Measurements from ENCODE around the gene NPL.

The NPL gene

GRCh38 chr1:182791281-182792179 is 2.0 kb downstream of the NPL start:
- Histone ChIP-seq H3K27me3 (ENCODE audit: insufficient read depth, low read length, poor library complexity) (peaks cover 14% of the 10 kb centered on the region), H3K36me3 (ENCODE audit: insufficient read depth, low read length) (no peaks in the 10 kb centered on the region), H4K20me1 (ENCODE audit: insufficient read depth, low read length) (no peaks in the 10 kb centered on the region), H3K79me2 (ENCODE audit: insufficient read depth, low read length) (no peaks in the 10 kb centered on the region), H2AFZ (ENCODE audit: low read depth, low read length) (no peak overlapping the region), H3K4me2 (ENCODE audit: insufficient read depth, low read length) (no peak overlapping the region), H3K4me1 (ENCODE audit: insufficient read depth, low read length) (peaks cover 26% of the 10 kb centered on the region), H3K4me3 (ENCODE audit: low read depth in 1 of 2, low read length in 2 of 2) (no peak overlapping the region), H3K9me3 (ENCODE audit: insufficient read depth, low read length, severe bottlenecking) (no peaks in the 10 kb centered on the region), H3K9ac (ENCODE audit: low read depth, low read length) (no peak overlapping the region), H3K27ac (ENCODE audit: low read length) (no peak overlapping the region)
- no peak for ATAC-seq (ENCODE audit: insufficient read depth, low read depth)
- TF ChIP-seq CTCF (IDR thresholded peaks at IDR 0.05; ENCODE audit: borderline replicate concordance, extremely low read depth, low read length, poor library complexity, severe bottlenecking) (no peak), EZH2 (IDR thresholded peaks at IDR 0.05; ENCODE audit: borderline replicate concordance, low read depth, low read length, severe bottlenecking) (no peak)
- no peak for DNase-seq

- H3K9ac ChIP-seq (ENCODE audit: low read depth, low read length), result no peak overlapping the region
- H3K4me3 ChIP-seq (ENCODE audit: low read depth in 1 of 2, low read length in 2 of 2), result no peak overlapping the region
- no peak for ATAC-seq (ENCODE audit: insufficient read depth, low read depth)
- H3K27ac ChIP-seq (ENCODE audit: low read length), result no peak overlapping the region
- H3K9me3 ChIP-seq (ENCODE audit: insufficient read depth, low read length, severe bottlenecking), result no peaks in the 10 kb centered on the region
- no peak overlapping the region for H2AFZ ChIP-seq (ENCODE audit: low read depth, low read length)
- H3K36me3 ChIP-seq (ENCODE audit: insufficient read depth, low read length), result no peaks in the 10 kb centered on the region
- no peaks in the 10 kb centered on the region for H4K20me1 ChIP-seq (ENCODE audit: insufficient read depth, low read length)
- peaks cover 8% of the 10 kb centered on the region for H3K27me3 ChIP-seq (ENCODE audit: insufficient read depth, low read length, poor library complexity)
- no peak for TF ChIP-seq CTCF (IDR thresholded peaks at IDR 0.05; ENCODE audit: borderline replicate concordance, extremely low read depth, low read length, poor library complexity, severe bottlenecking)
- no peak for TF ChIP-seq EZH2 (IDR thresholded peaks at IDR 0.05; ENCODE audit: borderline replicate concordance, low read depth, low read length, severe bottlenecking)
- H3K79me2 ChIP-seq (ENCODE audit: insufficient read depth, low read length), result no peaks in the 10 kb centered on the region
- no peak for DNase-seq
- H3K4me2 ChIP-seq (ENCODE audit: insufficient read depth, low read length), result no peak overlapping the region
- peaks cover 20% of the 10 kb centered on the region for H3K4me1 ChIP-seq (ENCODE audit: insufficient read depth, low read length)
Measured at GRCh38 chr1:182794091-182794490, 4.5 kb downstream of the NPL start.

- H3K4me2 ChIP-seq (ENCODE audit: insufficient read depth, low read length), result no peak overlapping the region
Measured at GRCh38 chr1:182794676-182795201, 5.2 kb downstream of the NPL start.

More at GRCh38 chr1:182794676-182795201, 5.2 kb downstream of the NPL start:
- no peak overlapping the region for H3K4me3 ChIP-seq (ENCODE audit: low read depth in 1 of 2, low read length in 2 of 2)
- H3K9me3 ChIP-seq (ENCODE audit: insufficient read depth, low read length, severe bottlenecking), result no peaks in the 10 kb centered on the region
- H3K27ac ChIP-seq (ENCODE audit: low read length), result no peak overlapping the region
- H3K36me3 ChIP-seq (ENCODE audit: insufficient read depth, low read length), result no peaks in the 10 kb centered on the region
- ATAC-seq (ENCODE audit: insufficient read depth, low read depth), result no peak
- H3K9ac ChIP-seq (ENCODE audit: low read depth, low read length), result no peak overlapping the region
- H4K20me1 ChIP-seq (ENCODE audit: insufficient read depth, low read length), result no peaks in the 10 kb centered on the region
- peaks cover 15% of the 10 kb centered on the region for H3K4me1 ChIP-seq (ENCODE audit: insufficient read depth, low read length)
- TF ChIP-seq CTCF (IDR thresholded peaks at IDR 0.05; ENCODE audit: borderline replicate concordance, extremely low read depth, low read length, poor library complexity, severe bottlenecking) (no peak), EZH2 (IDR thresholded peaks at IDR 0.05; ENCODE audit: borderline replicate concordance, low read depth, low read length, severe bottlenecking) (no peak)
- H3K79me2 ChIP-seq (ENCODE audit: insufficient read depth, low read length), result no peaks in the 10 kb centered on the region
- DNase-seq, result no peak
- peaks cover 2% of the 10 kb centered on the region for H3K27me3 ChIP-seq (ENCODE audit: insufficient read depth, low read length, poor library complexity)
- H2AFZ ChIP-seq (ENCODE audit: low read depth, low read length), result no peak overlapping the region
